Measurements from ENCODE around the gene HSPA12B. TPM values are rescaled to one million over a fixed set of nuclear protein-coding genes. Genes with fewer than 3 reads are reported as not detected.

The HSPA12B gene
- total and polyA plus RNA-seq, 2 of the 13 experiments (the other 11 are each of a cell fraction or from before 2014, with no cell fraction given): 0.01 TPM; not detected in 1

DNA sequence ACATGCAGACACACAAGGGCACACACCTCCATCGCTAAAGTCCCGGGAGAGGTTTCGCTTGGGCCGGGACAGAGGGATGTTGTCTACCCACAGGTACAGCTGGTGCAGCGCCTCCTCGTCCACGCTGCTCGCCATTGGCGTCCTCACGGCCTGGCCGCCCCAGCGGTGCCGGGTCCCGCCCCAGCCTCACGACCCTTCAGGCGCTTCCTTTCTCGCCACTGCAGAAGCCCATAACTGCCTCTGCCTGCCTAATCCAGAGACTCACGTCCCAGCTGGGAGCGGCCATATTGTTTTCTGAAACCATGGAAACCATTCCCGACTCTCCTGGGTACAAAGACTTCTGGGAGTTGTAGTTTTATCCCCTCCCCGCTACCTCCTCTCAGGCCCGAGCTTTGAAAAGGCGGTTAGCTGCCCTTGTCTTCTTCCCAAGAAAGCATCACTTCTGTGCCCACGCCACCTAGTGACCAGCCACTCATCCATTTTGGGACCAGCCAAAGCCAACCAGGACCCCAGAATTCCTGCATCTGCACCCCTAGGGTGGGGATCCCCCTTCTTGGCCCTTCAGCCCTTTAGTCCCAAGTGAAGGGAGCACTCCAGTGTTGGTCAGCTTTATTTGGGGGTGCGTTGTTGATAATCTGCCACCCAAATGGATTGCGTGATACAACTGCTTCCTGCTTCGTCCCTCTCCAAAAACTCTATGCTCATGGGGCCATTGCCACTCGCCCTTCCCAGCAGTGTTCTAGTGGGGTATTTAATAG, 48.8 kb downstream of the HSPA12B start, which contains the start of gene SPEF1 (continued):
- TF ChIP-seq ETV6 (CRISPR knock-in tag; conservative IDR thresholded peaks at IDR 0.05): 0 out of 2 replicates have a peak, but pooled peaks have one; percentile 65
- peak; percentile 69 for TF ChIP-seq ZFP91 (CRISPR knock-in tag; IDR thresholded peaks at IDR 0.05; ENCODE audit: borderline replicate concordance)
- 0 out of 2 replicates have a peak, but pooled peaks have one; percentile 43 for TF ChIP-seq ZBTB49 (CRISPR knock-in tag; IDR thresholded peaks at IDR 0.05; ENCODE audit: borderline replicate concordance)
- no peak for TF ChIP-seq NONO (IDR thresholded peaks at IDR 0.05)
- no peak for TF ChIP-seq NONO (CRISPR knock-in tag; conservative IDR thresholded peaks at IDR 0.05)
- no peak for TF ChIP-seq GRHL1 (CRISPR knock-in tag; conservative IDR thresholded peaks at IDR 0.05)
- TF ChIP-seq, protein P1, sequence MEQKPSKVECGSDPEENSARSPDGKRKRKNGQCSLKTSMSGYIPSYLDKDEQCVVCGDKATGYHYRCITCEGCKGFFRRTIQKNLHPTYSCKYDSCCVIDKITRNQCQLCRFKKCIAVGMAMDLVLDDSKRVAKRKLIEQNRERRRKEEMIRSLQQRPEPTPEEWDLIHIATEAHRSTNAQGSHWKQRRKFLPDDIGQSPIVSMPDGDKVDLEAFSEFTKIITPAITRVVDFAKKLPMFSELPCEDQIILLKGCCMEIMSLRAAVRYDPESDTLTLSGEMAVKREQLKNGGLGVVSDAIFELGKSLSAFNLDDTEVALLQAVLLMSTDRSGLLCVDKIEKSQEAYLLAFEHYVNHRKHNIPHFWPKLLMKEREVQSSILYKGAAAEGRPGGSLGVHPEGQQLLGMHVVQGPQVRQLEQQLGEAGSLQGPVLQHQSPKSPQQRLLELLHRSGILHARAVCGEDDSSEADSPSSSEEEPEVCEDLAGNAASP (CRISPR knock-in tag; IDR thresholded peaks at IDR 0.05; ENCODE audit: borderline replicate concordance): no peak
- no peak for TF ChIP-seq SMYD3 (CRISPR knock-in tag; IDR thresholded peaks at IDR 0.05)
- TF ChIP-seq ERF (CRISPR knock-in tag; IDR thresholded peaks at IDR 0.05): peak; percentile 69
- TF ChIP-seq, protein P2, sequence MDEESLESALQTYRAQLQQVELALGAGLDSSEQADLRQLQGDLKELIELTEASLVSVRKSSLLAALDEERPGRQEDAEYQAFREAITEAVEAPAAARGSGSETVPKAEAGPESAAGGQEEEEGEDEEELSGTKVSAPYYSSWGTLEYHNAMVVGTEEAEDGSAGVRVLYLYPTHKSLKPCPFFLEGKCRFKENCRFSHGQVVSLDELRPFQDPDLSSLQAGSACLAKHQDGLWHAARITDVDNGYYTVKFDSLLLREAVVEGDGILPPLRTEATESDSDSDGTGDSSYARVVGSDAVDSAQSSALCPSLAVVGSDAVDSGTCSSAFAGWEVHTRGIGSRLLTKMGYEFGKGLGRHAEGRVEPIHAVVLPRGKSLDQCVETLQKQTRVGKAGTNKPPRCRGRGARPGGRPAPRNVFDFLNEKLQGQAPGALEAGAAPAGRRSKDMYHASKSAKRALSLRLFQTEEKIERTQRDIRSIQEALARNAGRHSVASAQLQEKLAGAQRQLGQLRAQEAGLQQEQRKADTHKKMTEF (CRISPR knock-in tag; IDR thresholded peaks at IDR 0.05): peak; percentile 73
- no peak for TF ChIP-seq ZSCAN12 (CRISPR knock-in tag; IDR thresholded peaks at IDR 0.05)
- peak; percentile 45; the same call in 1 of the 2 replicates for TF ChIP-seq YEATS2 (CRISPR knock-in tag; IDR thresholded peaks at IDR 0.05; ENCODE audit: borderline replicate concordance)
- 0 out of 2 replicates have a peak, but pooled peaks have one; percentile 34 for TF ChIP-seq NFAT5 (CRISPR knock-in tag; IDR thresholded peaks at IDR 0.05)
- peak; percentile 64 for TF ChIP-seq FOXA3 (CRISPR knock-in tag; IDR thresholded peaks at IDR 0.05)

Measured in HepG2 (cell line).